Cardiac septum (tissue), 1 donor: ENCODE measurements around the gene ABCA1. TPM values are rescaled to one million over a fixed set of nuclear protein-coding genes. Genes with fewer than 3 reads are reported as not detected.
"Not testable (repeated sequence)": the region's sequence is repeated elsewhere in the genome, so short reads cannot be mapped to it uniquely, and the experiment has no call there.

Experiments used
- DNase-seq: peaks from one replicate; pipeline ENCODE4 v3.0.0-alpha.2; 2020; ENCODE audit warnings: low spot score
- intact Hi-C: fragments of 100-400 bp; cut with DNase I; formaldehyde crosslinking; loops from one replicate; pipeline ENCODE4 v1.14.0; 2022
- total RNA-seq: library from RNA; stranded (reverse); fragmentation: NEBNext Ultra II Directional; extraction: Animal tissue kit (Norgen Biotek cat#: 25700); gene quantifications from one replicate; pipeline ENCODE4 v1.2.1, GENCODE V29; 2021
- donor health status: DM: no; HTN: no; CAD: no.

ABCA1 gene
- total RNA-seq, 1 donor from 2014 or later: 5.4 TPM

- intact Hi-C loops: no loop called here
- no peak for DNase-seq
Measured at GRCh38 chr9:104780796-104781395, 147.1 kb downstream of the ABCA1 start.

- intact Hi-C loops: no loop called here
- DNase-seq: no peak
Measured at GRCh38 chr9:104779946-104780535, 147.9 kb downstream of the ABCA1 start.

- intact Hi-C loops: no loop called here
- DNase-seq: no peak
Measured at GRCh38 chr9:104779334-104779733, 148.6 kb downstream of the ABCA1 start.

- DNase-seq: no peak
Measured at GRCh38 chr9:104778802-104779201, 149.2 kb downstream of the ABCA1 start.

GRCh38 chr9:104776797-104777196, 151.2 kb downstream of the ABCA1 start:
- intact Hi-C loops: no loop called here
- DNase-seq: no peak

More at GRCh38 chr9:104778802-104779201, 149.2 kb downstream of the ABCA1 start:
- intact Hi-C loops: no loop called here

- no peak for DNase-seq
- intact Hi-C loops: no loop called here
Measured at GRCh38 chr9:104775976-104776375, 152.0 kb downstream of the ABCA1 start.

- intact Hi-C loops: no loop called here
- no peak for DNase-seq
Measured at GRCh38 chr9:104775574-104775936, 152.4 kb downstream of the ABCA1 start.

- no peak for DNase-seq
- intact Hi-C loops: no loop called here
Measured at GRCh38 chr9:104774831-104775573, 153.0 kb downstream of the ABCA1 start.

GRCh38 chr9:104774132-104774531, 153.8 kb downstream of the ABCA1 start:
- no peak for DNase-seq
- intact Hi-C loops: no loop called here

GRCh38 chr9:104772714-104773510, 155.0 kb downstream of the ABCA1 start:
- no peak for DNase-seq

GRCh38 chr9:104769655-104770054, 158.3 kb downstream of the ABCA1 start:
- no peak for DNase-seq
- intact Hi-C loops: no loop called here

More at GRCh38 chr9:104772714-104773510, 155.0 kb downstream of the ABCA1 start:
- intact Hi-C loops: no loop called here

- intact Hi-C loops, DNase-seq: not testable (repeated sequence)
Measured at GRCh38 chr9:104769029-104769428, 158.9 kb downstream of the ABCA1 start.

- intact Hi-C loops: no loop called here
- DNase-seq: no peak
Measured at GRCh38 chr9:104767507-104767906, 160.4 kb downstream of the ABCA1 start.

- intact Hi-C loops: no loop called here
- DNase-seq: no peak
Measured at GRCh38 chr9:104766025-104766424, 161.9 kb downstream of the ABCA1 start.

- no peak for DNase-seq
Measured at GRCh38 chr9:104765138-104765537, 162.8 kb downstream of the ABCA1 start.

GRCh38 chr9:104758974-104759373, 169.0 kb downstream of the ABCA1 start:
- intact Hi-C loops: no loop called here
- DNase-seq: no peak

More at GRCh38 chr9:104765138-104765537, 162.8 kb downstream of the ABCA1 start:
- intact Hi-C loops: no loop called here

GRCh38 chr9:104750185-104750767, 177.7 kb downstream of the ABCA1 start:
- no peak for DNase-seq
- intact Hi-C loops: no loop called here

GRCh38 chr9:104748359-104749031, 179.5 kb downstream of the ABCA1 start:
- intact Hi-C loops: no loop called here
- no peak for DNase-seq
